Endodermal cell (in vitro differentiated cells): Measurements from ENCODE around the gene MYL3. TPM values are rescaled to one million over a fixed set of nuclear protein-coding genes. Genes with fewer than 3 reads are reported as not detected.

Experiments used
- DNase-seq: peaks from one replicate; pipeline ENCODE4 v3.0.0-alpha.2; 2017
- H3K27ac ChIP-seq: 2 replicates; pipeline ENCODE4 v1.5.1; 2013; ENCODE audit warnings: mild to moderate bottlenecking, low read depth, low read length, moderate library complexity
- H3K27me3 ChIP-seq: 2 replicates; pipeline ENCODE4 v1.6.1; 2013; ENCODE audit warnings: mild to moderate bottlenecking, low read length, moderate library complexity; ENCODE audit not compliant: insufficient read depth, control insufficient read depth, poor library complexity, severe bottlenecking
- H3K36me3 ChIP-seq: 2 replicates; pipeline ENCODE4 v1.7.0; 2013; ENCODE audit warnings: mild to moderate bottlenecking, low read length, moderate library complexity; ENCODE audit not compliant: control insufficient read depth, insufficient read depth
- H3K4me1 ChIP-seq: one replicate; pipeline ENCODE4 v1.7.0; 2013; ENCODE audit warnings: low read length; ENCODE audit not compliant: control insufficient read depth, insufficient read depth
- H3K4me3 ChIP-seq: 2 replicates; pipeline ENCODE4 v1.5.1; 2013; ENCODE audit warnings: mild to moderate bottlenecking, low read length, moderate library complexity
- H3K9ac ChIP-seq: 2 replicates; pipeline ENCODE4 v1.6.1; 2013; ENCODE audit warnings: mild to moderate bottlenecking, low read length, moderate library complexity; ENCODE audit not compliant: poor library complexity, severe bottlenecking; ENCODE audit errors: extremely low read depth
- H3K9me3 ChIP-seq: 2 replicates; pipeline ENCODE4 v1.6.1; 2013; ENCODE audit warnings: mild to moderate bottlenecking, low read length, moderate library complexity; ENCODE audit not compliant: control insufficient read depth
- H3K27ac Mint-ChIP-seq: 2 replicates; pipeline ENCODE4 v1.8.0; 2020; ENCODE audit warnings: mixed read lengths
- H3K27me3 Mint-ChIP-seq: 2 replicates; pipeline ENCODE4 v1.8.0; 2021; ENCODE audit warnings: mild to moderate bottlenecking, mixed read lengths; ENCODE audit not compliant: insufficient read depth
- H3K36me3 Mint-ChIP-seq: 2 replicates; pipeline ENCODE4 v1.8.0; 2020; ENCODE audit warnings: low read depth, mixed read lengths
- H3K4me1 Mint-ChIP-seq: 2 replicates; pipeline ENCODE4 v1.8.0; 2020; ENCODE audit warnings: mixed read lengths
- H3K4me3 Mint-ChIP-seq: 2 replicates; pipeline ENCODE4 v1.8.0; 2020; ENCODE audit warnings: mild to moderate bottlenecking, moderate library complexity, mixed read lengths
- H3K9me3 Mint-ChIP-seq: 2 replicates; pipeline ENCODE4 v1.8.0; 2020; ENCODE audit warnings: mild to moderate bottlenecking, mixed read lengths
- WGBS, 2 experiments: methylation state at CpG; one replicate each; pipeline versions ENCODE4 v1.1.5 to v1.1.7; 2013; ENCODE audit warnings: missing lambda C conversion rate in 2 of 2, mixed read lengths in 1 of 2; ENCODE audit not compliant: insufficient coverage in 1 of 2, insufficient read length in 1 of 2; 5-methylcytosine and 5-hydroxymethylcytosine counted together
- total RNA-seq, 2 donors: library from RNA; stranded (reverse); fragmentation: NEBNext Ultra II Directional in 1 of 2; extraction: Animal tissue kit (Norgen Biotek cat#: 25700) in 1 of 2; gene quantifications; 2 replicates in 1 of 2; 3 replicates in 1 of 2; pipeline ENCODE4 v1.2.1, GENCODE V29; 2021
- TF ChIP-seq, protein P1 (sequence below): fragments of 200-600 bp; sonication (generic); conservative IDR thresholded peaks from 2 replicates; pipeline ENCODE4 v1.5.0; 2021; ENCODE audit warnings: antibody characterized with exemption, mild to moderate bottlenecking

Gene MYL3
- total RNA-seq, 2 donors from 2014 or later: 1.6 to 2.3 TPM

DNA sequence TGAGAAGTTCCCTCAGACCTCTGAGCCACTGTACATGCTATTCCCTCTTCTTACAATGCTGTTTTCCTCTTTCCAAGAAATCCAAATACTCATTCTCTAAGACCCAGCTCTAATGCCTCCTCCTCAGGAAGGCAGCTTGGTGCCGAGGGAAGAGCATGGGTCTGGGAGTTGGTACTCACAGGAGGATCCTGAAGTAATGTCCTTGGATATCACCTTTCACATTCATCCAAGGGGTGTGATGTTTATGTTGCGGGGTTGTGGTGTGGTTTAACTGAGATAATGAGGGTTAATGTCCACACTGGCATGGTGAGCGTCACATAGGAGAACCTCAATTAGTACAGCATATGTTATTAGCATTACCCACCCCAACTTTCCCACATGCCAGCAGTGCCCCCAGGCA is 31.9 kb downstream of the MYL3 start:
- no peak overlapping the region for H3K9ac ChIP-seq
- H3K4me1 Mint-ChIP-seq: peaks cover 23% of the 10 kb centered on the region
- H3K27ac Mint-ChIP-seq: no peak overlapping the region
- H3K4me3 Mint-ChIP-seq: no peak overlapping the region
- H3K4me1 ChIP-seq: no peaks in the 10 kb centered on the region
- no peak for DNase-seq
- H3K27ac ChIP-seq: no peak overlapping the region
- no peaks in the 10 kb centered on the region for H3K36me3 ChIP-seq
- no peak overlapping the region for H3K4me3 ChIP-seq
- 95% methylated on average over 2 of the region's 3 CpGs; no CpG with 5 or more reads in 1 of the 2 experiments for WGBS, 2 experiments
- H3K36me3 Mint-ChIP-seq: peaks cover 2% of the 10 kb centered on the region
- H3K27me3 Mint-ChIP-seq: peaks cover 3% of the 10 kb centered on the region
- TF ChIP-seq, protein P1, sequence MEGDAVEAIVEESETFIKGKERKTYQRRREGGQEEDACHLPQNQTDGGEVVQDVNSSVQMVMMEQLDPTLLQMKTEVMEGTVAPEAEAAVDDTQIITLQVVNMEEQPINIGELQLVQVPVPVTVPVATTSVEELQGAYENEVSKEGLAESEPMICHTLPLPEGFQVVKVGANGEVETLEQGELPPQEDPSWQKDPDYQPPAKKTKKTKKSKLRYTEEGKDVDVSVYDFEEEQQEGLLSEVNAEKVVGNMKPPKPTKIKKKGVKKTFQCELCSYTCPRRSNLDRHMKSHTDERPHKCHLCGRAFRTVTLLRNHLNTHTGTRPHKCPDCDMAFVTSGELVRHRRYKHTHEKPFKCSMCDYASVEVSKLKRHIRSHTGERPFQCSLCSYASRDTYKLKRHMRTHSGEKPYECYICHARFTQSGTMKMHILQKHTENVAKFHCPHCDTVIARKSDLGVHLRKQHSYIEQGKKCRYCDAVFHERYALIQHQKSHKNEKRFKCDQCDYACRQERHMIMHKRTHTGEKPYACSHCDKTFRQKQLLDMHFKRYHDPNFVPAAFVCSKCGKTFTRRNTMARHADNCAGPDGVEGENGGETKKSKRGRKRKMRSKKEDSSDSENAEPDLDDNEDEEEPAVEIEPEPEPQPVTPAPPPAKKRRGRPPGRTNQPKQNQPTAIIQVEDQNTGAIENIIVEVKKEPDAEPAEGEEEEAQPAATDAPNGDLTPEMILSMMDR: no peak
- H3K9me3 Mint-ChIP-seq: no peaks in the 10 kb centered on the region
- no peaks in the 10 kb centered on the region for H3K27me3 ChIP-seq
- H3K9me3 ChIP-seq: peaks cover 12% of the 10 kb centered on the region

DNA sequence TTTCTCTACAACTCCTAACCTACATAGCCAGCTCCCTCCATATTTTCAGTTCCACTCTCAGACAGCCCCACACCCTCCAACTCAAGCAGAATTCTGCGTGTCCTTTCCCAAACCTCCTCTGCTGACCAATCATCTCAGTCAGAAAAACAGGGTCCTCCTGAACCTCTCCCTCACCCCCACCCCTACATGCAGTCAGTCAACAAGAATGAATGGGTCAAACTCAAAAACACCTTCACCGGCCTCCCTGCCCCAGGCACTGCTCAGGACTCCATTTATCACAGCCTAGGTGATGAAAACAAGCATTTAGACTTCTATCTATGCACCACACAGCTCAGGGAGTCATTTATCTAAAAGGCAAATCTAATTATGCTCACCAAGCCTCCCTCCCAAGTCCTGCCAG is 32.4 kb downstream of the MYL3 start:
- no peak overlapping the region for H3K9ac ChIP-seq
- Mint-ChIP-seq H3K27me3 (peaks cover 3% of the 10 kb centered on the region), H3K9me3 (no peaks in the 10 kb centered on the region), H3K4me3 (no peak overlapping the region), H3K36me3 (peaks cover 2% of the 10 kb centered on the region), H3K27ac (no peak overlapping the region), H3K4me1 (peaks cover 23% of the 10 kb centered on the region)
- H3K27ac ChIP-seq: no peak overlapping the region
- no peaks in the 10 kb centered on the region for H3K27me3 ChIP-seq
- peaks cover 11% of the 10 kb centered on the region for H3K9me3 ChIP-seq
- H3K4me1 ChIP-seq: no peaks in the 10 kb centered on the region
- 86 to 94% methylated on average over 2 of the region's 2 CpGs for WGBS, 2 experiments
- no peaks in the 10 kb centered on the region for H3K36me3 ChIP-seq
- no peak overlapping the region for H3K4me3 ChIP-seq
- DNase-seq: no peak
- TF ChIP-seq, protein P1: no peak

DNA sequence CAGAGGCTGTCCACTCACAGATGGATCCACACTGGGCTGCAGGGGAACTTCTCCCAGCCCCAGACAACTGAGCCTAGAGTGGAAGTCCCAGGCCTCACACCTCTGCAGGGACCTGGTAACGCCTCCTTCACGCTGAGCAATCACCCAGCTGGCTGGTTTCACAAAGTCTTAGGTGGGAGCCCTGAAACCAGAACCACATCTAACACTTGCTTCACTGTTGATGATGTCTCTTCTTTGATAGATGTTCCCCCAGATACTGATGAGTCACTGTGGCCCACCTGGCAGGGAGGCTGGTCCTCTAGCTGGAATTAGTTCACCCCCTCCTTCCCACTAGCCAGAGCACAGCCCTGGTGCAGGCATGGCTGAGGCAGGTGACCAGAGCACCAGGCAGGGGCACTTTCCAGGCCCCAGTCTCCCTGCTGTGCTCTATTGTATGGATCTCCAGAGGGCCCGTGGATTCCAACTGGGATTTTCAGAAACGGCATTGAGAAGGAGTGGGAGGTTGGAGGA is 33.5 kb downstream of the MYL3 start:
- peak; percentile 83 for DNase-seq
- Histone ChIP-seq H3K4me3 (no peak overlapping the region), H3K27me3 (no peaks in the 10 kb centered on the region), H3K9ac (no peak overlapping the region), H3K36me3 (no peaks in the 10 kb centered on the region), H3K9me3 (peaks cover 13% of the 10 kb centered on the region), H3K27ac (no peak overlapping the region), H3K4me1 (no peaks in the 10 kb centered on the region)
- H3K27ac Mint-ChIP-seq: peak overlapping the region; percentile 75
- WGBS, 2 experiments: 59 to 86% methylated on average over 3 to 4 of the region's 4 CpGs
- TF ChIP-seq, protein P1: peak; percentile 2
- peaks cover 5% of the 10 kb centered on the region for H3K9me3 Mint-ChIP-seq
- peaks cover 2% of the 10 kb centered on the region for H3K36me3 Mint-ChIP-seq
- peaks cover 3% of the 10 kb centered on the region for H3K27me3 Mint-ChIP-seq
- H3K4me1 Mint-ChIP-seq: peaks cover 23% of the 10 kb centered on the region
- H3K4me3 Mint-ChIP-seq: no peak overlapping the region
